HepG2 (cell line): ENCODE results near the gene CAPN12. TPM values are rescaled to one million over a fixed set of nuclear protein-coding genes. Genes with fewer than 3 reads are reported as not detected.

Source experiments
- ARNT ChIP-seq: fragments of 450-650 bp; IDR thresholded peaks from 2 replicates; pipeline ENCODE4 v1.6.1; 2017
- EP300 ChIP-seq, 3 experiments: sonication (generic) in 1 of 3; formaldehyde crosslinking in 1 of 3; IDR thresholded peaks; 2 replicates each; pipeline versions ENCODE4 v1.5.1 to v1.6.1; 2011 to 2020; ENCODE audit warnings: low read depth in 2 of 3, low read length in 2 of 3, borderline replicate concordance in 1 of 3, improper control_type of control experiment in 1 of 3, mild to moderate bottlenecking in 1 of 3, missing genetic modification reagents in 1 of 3, moderate library complexity in 1 of 3
- EZH2 ChIP-seq: conservative IDR thresholded peaks from 2 replicates; pipeline ENCODE4 v1.6.1; 2012; ENCODE audit warnings: mild to moderate bottlenecking, low read depth, low read length, moderate library complexity
- FOXA3 ChIP-seq: IDR thresholded peaks from 2 replicates; pipeline ENCODE4 v1.6.1; 2016; ENCODE audit warnings: missing genetic modification reagents, missing compliant biosample characterization
- JUNB ChIP-seq: sonication (generic); formaldehyde crosslinking; IDR thresholded peaks from 2 replicates; pipeline ENCODE4 v1.8.0; 2022; ENCODE audit warnings: missing genetic modification reagents, mild to moderate bottlenecking, borderline replicate concordance
- KDM2A ChIP-seq: sonication (generic); formaldehyde crosslinking; IDR thresholded peaks from 2 replicates; pipeline ENCODE4 v1.4.0; 2020; ENCODE audit warnings: low read depth, missing genetic modification reagents, borderline replicate concordance
- KLF6 ChIP-seq: IDR thresholded peaks from 2 replicates; pipeline ENCODE4 v1.8.0; 2016; ENCODE audit warnings: missing biosample characterization, missing genetic modification reagents
- KMT2B ChIP-seq: IDR thresholded peaks from 2 replicates; pipeline ENCODE4 v1.6.1; 2016; ENCODE audit warnings: missing genetic modification reagents, missing compliant biosample characterization
- PITX1 ChIP-seq: sonication (generic); formaldehyde crosslinking; IDR thresholded peaks from 2 replicates; pipeline ENCODE4 v1.5.1; 2020; ENCODE audit warnings: mild to moderate bottlenecking, missing genetic modification reagents
- SIX1 ChIP-seq: sonication (generic); formaldehyde crosslinking; IDR thresholded peaks from 2 replicates; pipeline ENCODE4 v1.4.0; 2020; ENCODE audit warnings: missing genetic modification reagents, borderline replicate concordance
- SNAPC4 ChIP-seq: sonication (generic); formaldehyde crosslinking; IDR thresholded peaks from 2 replicates; pipeline ENCODE4 v1.4.0; 2020; ENCODE audit warnings: mild to moderate bottlenecking, missing genetic modification reagents
- TBX3 ChIP-seq: fragments of 450-650 bp; IDR thresholded peaks from 2 replicates; pipeline ENCODE4 v1.6.1; 2017; ENCODE audit warnings: antibody characterized with exemption, mild to moderate bottlenecking, inconsistent platforms, borderline replicate concordance
- YY1 ChIP-seq: IDR thresholded peaks from 2 replicates; pipeline ENCODE4 v1.6.1; 2011; ENCODE audit warnings: low read length, low read depth, moderate library complexity, mild to moderate bottlenecking; ENCODE audit not compliant: insufficient read depth, insufficient replicate concordance
- ZNF230 ChIP-seq: sonication (generic); formaldehyde crosslinking; IDR thresholded peaks from 2 replicates; pipeline ENCODE4 v1.4.0; 2020; ENCODE audit warnings: mild to moderate bottlenecking, missing genetic modification reagents
- ZNF234 ChIP-seq: sonication (generic); formaldehyde crosslinking; conservative IDR thresholded peaks from 2 replicates; pipeline ENCODE4 v1.5.1; 2020; ENCODE audit warnings: mild to moderate bottlenecking, missing genetic modification reagents
- ZNF501 ChIP-seq: sonication (generic); formaldehyde crosslinking; IDR thresholded peaks from 2 replicates; pipeline ENCODE4 v1.5.1; 2020; ENCODE audit warnings: mild to moderate bottlenecking, moderate library complexity, missing genetic modification reagents
- ZNF564 ChIP-seq: sonication (generic); formaldehyde crosslinking; IDR thresholded peaks from 2 replicates; pipeline ENCODE4 v1.8.1; 2023; ENCODE audit warnings: mild to moderate bottlenecking, missing genetic modification reagents
- ZNF660 ChIP-seq: sonication (generic); formaldehyde crosslinking; IDR thresholded peaks from 2 replicates; pipeline ENCODE4 v1.5.1; 2020; ENCODE audit warnings: mild to moderate bottlenecking, low read depth, missing genetic modification reagents, borderline replicate concordance
- ZNF782 ChIP-seq: sonication (generic); formaldehyde crosslinking; IDR thresholded peaks from 2 replicates; pipeline ENCODE4 v1.4.0; 2020; ENCODE audit warnings: missing genetic modification reagents, mild to moderate bottlenecking, borderline replicate concordance
- polyA plus RNA-seq, 8 experiments: library from polyadenylated mRNA; depleted of rRNA in 3 of 8; stranded (reverse) in 7 of 8; unstranded in 1 of 8; fragments of >200 nt; fragmentation: Illumina TruSeq in 4 of 8; extraction: Trizol in 4 of 8; gene quantifications; 2 replicates each; pipeline versions ENCODE4 v1.2.1 to v1.2.3, GENCODE V29; 2011 to 2016; ENCODE audit warnings: low read depth in 4 of 8, missing spikeins in 1 of 8, mixed read lengths in 1 of 8; ENCODE audit not compliant: insufficient read depth in 1 of 8
- total RNA-seq, 5 experiments: library from RNA; depleted of rRNA; stranded (reverse); fragments of >200 nt; fragmentation: Illumina TruSeq; extraction: Trizol; gene quantifications; 2 replicates each; pipeline ENCODE4 v1.2.3, GENCODE V29; 2016; ENCODE audit warnings: low read depth in 1 of 5
- TF ChIP-seq, protein P1 (sequence below): IDR thresholded peaks from 2 replicates; pipeline ENCODE4 v1.6.1; 2016; ENCODE audit warnings: low read depth, control low read depth
- TF ChIP-seq, protein P2 (sequence below): sonication (generic); formaldehyde crosslinking; IDR thresholded peaks from 2 replicates; pipeline ENCODE4 v1.4.0; 2020; ENCODE audit warnings: missing genetic modification reagents

The CAPN12 gene
- total and polyA plus RNA-seq, 2 of the 13 experiments (the other 11 are each of a cell fraction or from before 2014, with no cell fraction given): 1.6 to 13.6 TPM

DNA sequence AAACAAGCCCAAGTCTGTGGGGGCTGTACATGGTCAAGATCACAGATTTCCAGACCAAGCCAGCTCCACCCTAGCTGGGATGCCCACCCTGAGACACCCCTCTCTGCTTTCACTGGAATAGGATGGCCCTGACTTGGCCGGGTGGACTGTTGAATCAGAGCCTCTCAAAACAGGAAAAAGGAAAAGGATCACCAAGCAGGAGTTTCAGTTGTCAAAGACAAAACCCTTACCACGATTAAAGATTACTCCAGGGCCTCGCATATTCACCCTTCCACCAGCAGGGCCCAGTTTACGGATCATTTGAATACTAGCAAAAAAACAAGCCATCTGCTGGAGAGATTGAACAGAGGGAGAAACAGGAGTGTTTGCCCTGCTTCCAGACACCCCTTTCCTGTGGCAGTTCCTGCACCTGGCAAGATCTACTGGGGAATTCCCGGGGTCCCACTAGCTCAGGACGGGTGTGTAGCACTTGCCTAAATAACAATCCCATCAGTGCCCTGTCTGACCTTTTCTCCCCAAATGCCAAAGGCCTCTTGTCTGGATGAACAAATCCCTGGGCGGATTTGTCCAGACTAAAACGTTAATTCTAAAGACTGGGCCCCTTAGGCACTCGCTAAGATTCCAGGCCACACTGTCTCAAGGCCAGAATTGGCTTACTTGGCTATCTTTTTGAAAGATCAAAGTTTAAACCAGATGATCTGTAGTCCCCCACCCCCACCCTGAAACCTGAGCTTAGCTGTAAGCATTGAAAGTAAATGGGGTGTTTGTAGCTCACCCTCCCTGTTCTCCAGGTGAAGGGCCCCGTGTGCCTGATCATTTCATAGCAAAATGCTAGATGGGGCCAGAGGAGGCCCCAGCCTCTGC is 58.4 kb downstream of the CAPN12 start (continued):
- peak in 1 of 2 experiments; percentile 47; a peak in 1 of 4 replicates for TF ChIP-seq EP300 (IDR thresholded peaks at IDR 0.05; ENCODE audit: low read depth in 2 of 2, low read length in 2 of 2)
- TF ChIP-seq EP300 (CRISPR knock-in tag; IDR thresholded peaks at IDR 0.05; ENCODE audit: borderline replicate concordance): no peak; the same call in 1 of the 2 replicates
- no peak for TF ChIP-seq FOXA3
- no peak; the same call in 1 of the 2 replicates for TF ChIP-seq ZNF782 (CRISPR knock-in tag)
- TF ChIP-seq PITX1 (CRISPR knock-in tag): no peak
- no peak for TF ChIP-seq YY1
- TF ChIP-seq SNAPC4 (CRISPR knock-in tag): no peak
- TF ChIP-seq KLF6: no peak
- no peak for TF ChIP-seq ZNF660 (CRISPR knock-in tag)
- no peak for TF ChIP-seq EZH2
- no peak for TF ChIP-seq KDM2A
- TF ChIP-seq ZNF564 (CRISPR knock-in tag): no peak
- TF ChIP-seq SIX1: peak; percentile 93
- no peak for TF ChIP-seq JUNB (CRISPR knock-in tag)
- TF ChIP-seq, protein P1, sequence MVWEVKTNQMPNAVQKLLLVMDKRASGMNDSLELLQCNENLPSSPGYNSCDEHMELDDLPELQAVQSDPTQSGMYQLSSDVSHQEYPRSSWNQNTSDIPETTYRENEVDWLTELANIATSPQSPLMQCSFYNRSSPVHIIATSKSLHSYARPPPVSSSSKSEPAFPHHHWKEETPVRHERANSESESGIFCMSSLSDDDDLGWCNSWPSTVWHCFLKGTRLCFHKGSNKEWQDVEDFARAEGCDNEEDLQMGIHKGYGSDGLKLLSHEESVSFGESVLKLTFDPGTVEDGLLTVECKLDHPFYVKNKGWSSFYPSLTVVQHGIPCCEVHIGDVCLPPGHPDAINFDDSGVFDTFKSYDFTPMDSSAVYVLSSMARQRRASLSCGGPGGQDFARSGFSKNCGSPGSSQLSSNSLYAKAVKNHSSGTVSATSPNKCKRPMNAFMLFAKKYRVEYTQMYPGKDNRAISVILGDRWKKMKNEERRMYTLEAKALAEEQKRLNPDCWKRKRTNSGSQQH (CRISPR knock-in tag): 0 out of 2 replicates have a peak, but pooled peaks have one; percentile 37
- TF ChIP-seq, protein P2, sequence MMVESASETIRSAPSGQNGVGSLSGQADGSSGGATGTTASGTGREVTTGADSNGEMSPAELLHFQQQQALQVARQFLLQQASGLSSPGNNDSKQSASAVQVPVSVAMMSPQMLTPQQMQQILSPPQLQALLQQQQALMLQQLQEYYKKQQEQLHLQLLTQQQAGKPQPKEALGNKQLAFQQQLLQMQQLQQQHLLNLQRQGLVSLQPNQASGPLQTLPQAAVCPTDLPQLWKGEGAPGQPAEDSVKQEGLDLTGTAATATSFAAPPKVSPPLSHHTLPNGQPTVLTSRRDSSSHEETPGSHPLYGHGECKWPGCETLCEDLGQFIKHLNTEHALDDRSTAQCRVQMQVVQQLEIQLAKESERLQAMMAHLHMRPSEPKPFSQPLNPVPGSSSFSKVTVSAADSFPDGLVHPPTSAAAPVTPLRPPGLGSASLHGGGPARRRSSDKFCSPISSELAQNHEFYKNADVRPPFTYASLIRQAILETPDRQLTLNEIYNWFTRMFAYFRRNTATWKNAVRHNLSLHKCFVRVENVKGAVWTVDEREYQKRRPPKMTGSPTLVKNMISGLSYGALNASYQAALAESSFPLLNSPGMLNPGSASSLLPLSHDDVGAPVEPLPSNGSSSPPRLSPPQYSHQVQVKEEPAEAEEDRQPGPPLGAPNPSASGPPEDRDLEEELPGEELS (CRISPR knock-in tag): 0 out of 2 replicates have a peak, but pooled peaks have one; percentile 28
- no peak for TF ChIP-seq KMT2B
- peak; percentile 32; the same call in 1 of the 2 replicates for TF ChIP-seq ZNF501 (CRISPR knock-in tag)
- TF ChIP-seq ZNF230 (CRISPR knock-in tag): 0 out of 2 replicates have a peak, but pooled peaks have one; percentile 29
- no peak for TF ChIP-seq ZNF234 (CRISPR knock-in tag)
- TF ChIP-seq TBX3: no peak
- TF ChIP-seq ARNT: no peak
